ENCODE results near the gene DUS2.

Gene DUS2

DNA sequence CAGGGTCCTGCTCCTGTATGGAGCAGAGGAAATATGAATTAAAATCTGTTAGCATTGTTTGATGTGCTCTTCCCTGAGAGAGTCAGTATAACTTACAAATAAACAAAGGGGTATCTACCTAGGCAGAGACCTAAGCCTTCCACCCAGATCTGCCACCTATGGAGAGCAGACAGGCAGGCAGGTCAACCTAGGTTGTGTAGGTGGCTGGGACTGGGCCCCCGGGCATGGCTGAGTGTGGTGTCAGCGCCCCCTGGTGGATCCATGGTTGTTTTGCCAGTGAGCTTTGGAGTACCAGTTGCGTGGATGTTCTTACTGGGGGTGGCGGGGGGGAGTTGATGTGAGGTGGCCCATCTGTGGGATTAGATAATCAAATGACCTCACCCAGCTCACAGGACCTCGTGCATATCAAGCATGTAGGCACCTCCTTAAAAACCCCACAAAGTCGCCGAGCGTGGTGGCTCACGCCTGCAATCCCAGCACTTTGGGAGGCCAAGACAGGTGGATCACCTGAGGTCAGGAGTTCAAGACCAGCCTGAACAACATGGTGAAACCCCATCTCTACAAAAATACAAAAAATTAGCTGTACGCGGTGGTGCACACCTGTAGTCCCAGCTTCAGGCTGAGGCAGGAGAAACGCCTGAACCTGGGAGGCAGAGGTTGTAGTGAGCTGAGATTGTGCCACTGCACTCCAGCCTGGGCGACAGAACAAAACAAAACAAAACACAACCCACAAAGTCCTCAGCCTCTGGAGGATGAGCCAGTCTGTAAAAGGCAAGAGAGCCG, 17.6 kb downstream of the DUS2 start:
- no peak overlapping the region for H3K4me3 ChIP-seq (ENCODE audit: low read depth, low read length)

DNA sequence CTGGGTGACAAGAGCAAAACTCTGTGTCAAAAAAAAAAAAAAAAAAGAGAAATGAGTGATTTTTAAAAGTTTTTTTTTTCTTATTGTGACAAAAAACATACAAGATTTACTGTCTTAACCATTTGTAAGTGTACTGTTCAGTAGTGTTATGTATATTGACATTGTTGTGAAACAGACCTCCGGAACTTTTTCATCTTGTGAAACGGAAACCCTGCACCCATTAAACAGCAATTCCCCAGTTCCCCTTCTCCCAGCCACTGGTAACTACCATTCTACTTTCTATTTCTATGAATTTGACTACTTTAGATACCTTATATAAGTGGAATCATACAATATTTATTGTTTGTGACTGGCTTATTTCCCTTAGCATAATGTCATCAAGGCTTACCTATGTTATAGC, 18.7 kb downstream of the DUS2 start:
- no peak overlapping the region for H3K4me3 ChIP-seq (ENCODE audit: low read depth, low read length)

DNA sequence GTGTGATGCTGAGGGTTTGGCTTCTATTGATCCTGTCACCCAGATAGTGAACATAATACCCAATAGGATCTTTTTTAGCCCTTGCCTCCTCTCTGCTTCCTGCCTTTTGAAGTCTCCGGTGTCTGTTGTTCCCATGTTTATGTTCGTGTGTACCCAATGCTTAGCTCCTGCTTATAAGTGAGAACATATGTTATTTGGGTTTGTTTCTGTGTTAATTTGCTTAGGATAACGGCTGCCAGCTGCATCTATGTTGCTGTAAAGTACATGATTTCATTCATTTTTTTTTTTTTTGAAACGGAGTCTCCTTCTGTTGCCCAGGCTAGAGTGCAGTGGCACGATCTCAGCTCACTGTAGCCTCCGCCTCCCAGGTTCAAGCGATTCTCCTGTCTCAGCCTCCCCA, 23.0 kb downstream of the DUS2 start:
- no peak overlapping the region for H3K4me3 ChIP-seq (ENCODE audit: low read depth, low read length)

DNA sequence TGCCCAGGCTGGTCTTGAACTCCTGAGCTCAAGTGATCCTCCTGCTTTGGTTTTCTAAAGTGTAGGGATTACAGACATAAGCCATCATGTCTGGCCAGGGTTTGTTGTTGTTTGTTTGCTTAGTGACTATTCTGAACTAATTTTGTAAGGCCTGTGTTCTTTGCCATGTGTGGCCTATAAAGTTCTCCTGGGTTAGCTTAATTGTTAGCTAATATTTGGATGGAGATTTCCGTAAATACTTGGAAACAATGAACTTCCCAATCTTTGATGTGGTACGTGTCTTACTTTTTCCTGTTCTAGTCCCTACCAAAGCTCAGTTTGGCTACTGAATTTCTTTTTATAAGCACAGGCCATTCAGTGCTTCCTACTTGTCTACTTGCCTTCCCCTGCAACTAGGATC, 24.9 kb downstream of the DUS2 start:
- H3K4me3 ChIP-seq (ENCODE audit: low read depth, low read length) = no peak overlapping the region

DNA sequence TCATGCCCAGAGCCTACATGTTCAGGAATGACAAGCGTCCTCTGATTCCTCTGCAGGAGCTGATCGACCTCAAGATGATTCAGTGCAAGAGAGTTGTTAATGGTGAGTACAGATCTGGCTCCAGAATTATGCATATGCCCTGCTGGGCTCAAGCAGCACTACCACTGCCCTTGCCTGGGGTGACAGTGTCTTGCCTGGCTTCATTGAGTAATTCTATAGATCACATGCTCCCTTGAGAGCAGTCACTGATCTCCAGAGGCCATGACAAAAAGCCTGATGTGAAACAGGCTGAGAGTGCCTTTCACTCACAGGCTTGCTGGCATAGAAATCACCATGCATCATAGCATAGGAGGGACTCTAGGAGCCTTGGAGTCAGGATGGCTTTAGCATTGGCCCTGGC, 26.4 kb downstream of the DUS2 start:
- H3K4me3 ChIP-seq (ENCODE audit: low read depth, low read length) = no peak overlapping the region

DNA sequence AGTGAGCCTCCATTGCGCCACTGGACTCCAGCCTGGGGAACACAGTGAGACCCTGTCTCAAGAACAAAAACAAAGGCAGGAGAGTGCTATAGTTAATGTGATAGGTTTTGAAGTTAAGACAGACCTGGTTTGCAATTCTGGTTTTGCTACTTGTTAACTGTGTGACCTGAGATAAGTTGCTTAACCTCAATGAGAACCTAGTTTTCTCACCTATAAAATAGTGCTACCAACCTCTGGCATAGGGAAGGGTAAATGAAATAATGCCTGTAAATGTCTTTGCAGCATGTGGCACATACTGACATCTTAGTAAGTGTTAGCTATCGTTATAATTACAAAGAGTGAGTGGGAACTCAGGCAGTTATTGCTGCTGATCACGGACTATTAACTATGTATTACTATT, 32.3 kb downstream of the DUS2 start:
- H3K4me3 ChIP-seq (ENCODE audit: low read depth, low read length) = no peak overlapping the region

DNA sequence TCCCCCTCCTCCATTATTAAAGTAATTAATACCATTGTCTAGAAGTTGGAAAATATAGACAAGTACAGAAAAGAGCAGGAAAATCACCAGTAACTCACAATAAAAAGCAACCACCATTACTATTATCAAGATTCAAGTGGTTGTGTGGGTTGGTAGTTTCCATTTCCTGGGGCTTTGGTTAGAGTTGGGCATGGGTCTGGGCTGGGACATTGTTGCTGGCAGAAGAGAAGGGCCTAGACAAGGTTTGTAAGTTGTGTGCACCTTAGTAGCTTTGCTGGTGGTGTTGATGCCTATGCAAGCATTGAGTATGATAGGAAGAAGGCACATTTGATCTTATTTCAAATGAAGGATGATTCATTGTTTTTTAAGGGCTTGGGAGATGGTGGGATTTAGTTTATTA, 36.7 kb downstream of the DUS2 start:
- H3K4me3 ChIP-seq (ENCODE audit: low read depth, low read length) = no peak overlapping the region

DNA sequence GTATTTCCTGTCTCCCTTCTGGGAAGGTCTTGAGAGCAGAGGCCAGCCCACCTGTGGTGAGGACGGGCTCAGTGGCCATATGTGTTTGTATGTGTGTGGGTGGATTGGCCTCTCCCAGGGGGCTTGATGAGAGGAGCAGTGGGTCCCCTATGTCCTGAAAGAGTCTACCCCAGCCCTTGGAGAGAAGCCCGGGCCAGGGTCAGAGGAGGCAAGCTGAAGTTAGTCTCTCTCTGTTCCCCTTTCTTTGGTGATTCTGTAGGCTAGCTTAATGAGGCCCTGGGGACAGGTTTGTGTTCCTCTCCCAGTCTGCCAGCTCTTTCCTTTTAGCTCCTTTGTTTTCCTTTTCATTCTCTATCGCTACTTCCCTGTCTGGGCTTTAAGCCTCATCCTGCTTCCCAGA, 38.3 kb downstream of the DUS2 start:
- no peak overlapping the region for H3K4me3 ChIP-seq (ENCODE audit: low read depth, low read length)

DNA sequence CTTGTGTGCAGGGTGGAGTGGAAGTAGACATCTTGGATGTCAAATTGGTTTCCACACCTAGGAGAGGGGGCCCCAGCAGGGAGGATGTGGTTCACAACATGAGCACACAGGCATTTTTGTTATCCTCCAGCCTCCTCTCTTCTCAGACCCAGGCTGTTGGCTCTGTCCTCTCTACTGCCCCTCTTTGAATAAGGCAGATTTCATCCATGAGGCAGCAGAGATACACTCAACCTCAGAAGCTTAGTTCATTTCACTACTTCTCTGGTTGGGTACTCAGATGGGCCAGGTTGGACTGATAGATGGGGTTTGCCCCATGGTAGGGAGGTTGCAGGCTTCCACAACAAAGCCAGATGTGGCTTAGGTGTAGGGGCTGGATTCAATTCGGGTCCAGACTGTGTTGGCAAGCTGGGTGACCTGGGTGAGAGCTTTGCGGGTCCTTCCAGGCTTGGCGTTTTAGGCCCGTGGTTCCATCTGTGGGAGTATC, 39.9 kb downstream of the DUS2 start:
- H3K4me3 ChIP-seq (ENCODE audit: low read depth, low read length) = no peak overlapping the region

DNA sequence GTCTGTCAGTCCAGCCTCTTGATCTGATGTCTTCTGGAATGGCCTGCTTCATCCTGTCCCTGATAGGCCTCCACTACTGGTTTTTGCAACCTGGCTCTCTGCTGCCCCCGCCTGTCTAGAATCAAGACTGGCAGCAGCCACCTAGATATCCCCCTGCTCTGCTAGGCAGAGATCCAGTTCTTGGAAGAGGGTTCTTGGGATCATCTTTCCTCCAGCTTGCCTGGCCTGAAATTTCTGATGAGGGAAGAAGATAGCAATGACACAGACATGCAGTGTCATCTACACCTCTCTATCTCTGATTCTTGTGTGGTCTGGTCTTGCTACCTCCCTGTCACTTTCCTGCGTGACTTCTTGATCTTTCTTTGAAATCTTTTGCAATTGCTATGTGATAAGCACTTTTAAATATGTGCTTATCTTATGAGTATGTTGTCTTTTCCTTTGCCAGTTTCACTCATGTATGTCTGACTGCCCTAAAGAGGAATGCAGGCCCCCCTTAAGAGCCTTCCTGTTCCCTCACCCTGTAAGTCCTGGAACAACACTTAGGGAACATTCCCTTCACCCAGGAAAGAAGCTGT, 41.8 kb downstream of the DUS2 start:
- H3K4me3 ChIP-seq (ENCODE audit: low read depth, low read length) = no peak overlapping the region

DNA sequence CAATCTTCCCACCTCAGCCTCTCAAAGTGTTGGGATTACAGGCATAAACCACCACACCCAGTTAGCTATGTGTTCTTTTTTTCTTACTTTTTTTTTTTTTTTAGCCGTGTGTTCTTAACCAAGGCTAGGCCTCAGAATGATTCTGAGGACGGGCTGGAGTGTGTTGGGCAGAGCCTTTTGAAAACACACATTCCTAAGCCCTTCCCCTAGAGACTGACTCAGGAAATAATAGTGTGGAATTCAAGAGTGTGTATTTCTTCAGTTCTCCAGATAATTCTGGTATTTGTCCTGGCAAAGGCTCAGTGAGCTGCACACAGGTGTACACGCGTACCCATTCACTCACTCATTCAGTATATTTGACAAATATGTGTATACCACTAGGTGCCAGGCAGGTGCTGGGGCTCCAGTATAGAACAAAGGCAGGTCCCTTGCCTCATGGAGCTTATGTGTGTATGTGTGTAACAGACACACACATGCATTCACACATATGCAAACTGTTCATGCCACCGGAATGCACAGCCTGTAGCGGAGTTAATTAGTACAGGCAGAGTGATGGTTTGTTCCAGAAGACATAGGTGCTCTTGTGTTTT, 42.7 kb downstream of the DUS2 start:
- H3K4me3 ChIP-seq (ENCODE audit: low read depth, low read length) = no peak overlapping the region

DNA sequence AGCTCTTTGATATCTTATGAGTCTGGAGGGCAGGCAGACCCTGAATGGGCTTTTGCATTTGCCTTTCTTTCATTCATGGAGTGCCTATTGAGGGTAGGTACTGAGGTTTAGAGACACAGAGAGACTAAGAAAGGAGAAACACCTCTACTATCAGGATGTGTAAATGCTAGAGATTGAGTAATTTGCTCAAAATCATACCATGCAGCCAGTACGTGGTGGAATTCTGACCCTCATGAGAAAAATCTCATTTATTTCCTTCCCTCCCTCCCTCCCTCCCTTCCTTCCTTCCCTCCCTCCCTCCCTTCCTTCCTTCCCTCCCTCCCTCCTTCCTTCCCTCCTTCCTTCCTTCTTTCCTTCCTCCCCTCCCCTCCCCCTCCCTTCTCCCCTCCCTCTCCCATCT, 43.7 kb downstream of the DUS2 start:
- no peak overlapping the region for H3K4me3 ChIP-seq (ENCODE audit: low read depth, low read length)

DNA sequence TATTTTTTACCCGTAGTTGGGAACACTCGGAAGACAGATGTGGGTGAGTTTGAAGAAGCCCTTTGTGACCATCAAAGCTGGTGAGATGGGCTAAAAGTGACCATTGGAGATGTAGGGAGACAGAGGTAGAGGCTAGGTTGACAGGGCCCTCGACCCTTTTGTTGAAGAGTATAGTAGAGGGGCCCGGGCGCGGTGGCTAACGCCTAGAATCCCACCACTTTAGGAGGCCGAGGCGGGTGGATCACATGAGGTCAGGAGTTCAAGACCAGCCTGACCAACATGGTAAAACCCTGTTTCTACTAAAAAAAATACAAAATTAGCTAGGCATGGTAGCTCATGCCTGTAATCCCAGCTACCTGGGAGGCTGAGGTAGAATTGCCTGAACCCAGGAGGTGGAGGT, 45.8 kb downstream of the DUS2 start:
- H3K4me3 ChIP-seq (ENCODE audit: low read depth, low read length) = no peak overlapping the region

DNA sequence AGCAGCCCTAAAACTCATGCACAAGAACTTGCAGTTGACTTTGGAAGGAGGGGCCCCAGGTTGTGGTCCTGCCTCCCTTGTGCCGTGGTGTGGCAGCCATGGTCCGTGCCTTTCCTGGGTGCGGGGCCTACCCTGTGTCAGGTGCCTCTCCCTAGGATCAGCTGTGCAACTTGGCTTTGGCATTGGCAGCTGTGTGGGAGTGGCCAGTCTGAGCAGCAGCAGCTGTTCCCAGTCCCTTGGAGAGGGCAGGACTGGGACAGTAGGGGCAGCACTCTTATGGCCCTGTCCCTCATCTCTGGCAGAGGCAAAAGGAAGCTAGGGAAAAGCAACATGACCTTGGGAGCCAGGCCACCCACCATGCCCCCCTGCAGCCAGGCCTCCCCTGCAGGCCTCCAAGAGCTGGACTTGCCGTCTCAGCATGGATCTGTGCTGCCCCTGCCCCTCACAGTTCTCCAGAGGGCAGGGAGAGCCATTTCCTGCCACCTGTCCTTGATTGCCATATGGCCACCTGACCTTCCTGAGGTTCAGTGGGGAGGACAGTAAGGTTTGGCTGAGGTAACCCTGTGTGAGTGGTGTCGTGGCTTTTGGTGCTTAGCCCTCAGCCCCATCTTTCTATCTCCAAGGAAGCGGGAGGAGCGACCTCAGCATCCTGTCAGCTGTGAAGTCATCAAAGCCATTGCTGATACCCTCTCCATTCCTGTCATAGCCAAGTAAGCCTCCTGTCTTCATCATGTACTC, 46.6 kb downstream of the DUS2 start:
- H3K4me3 ChIP-seq (ENCODE audit: low read depth, low read length) = no peak overlapping the region

DNA sequence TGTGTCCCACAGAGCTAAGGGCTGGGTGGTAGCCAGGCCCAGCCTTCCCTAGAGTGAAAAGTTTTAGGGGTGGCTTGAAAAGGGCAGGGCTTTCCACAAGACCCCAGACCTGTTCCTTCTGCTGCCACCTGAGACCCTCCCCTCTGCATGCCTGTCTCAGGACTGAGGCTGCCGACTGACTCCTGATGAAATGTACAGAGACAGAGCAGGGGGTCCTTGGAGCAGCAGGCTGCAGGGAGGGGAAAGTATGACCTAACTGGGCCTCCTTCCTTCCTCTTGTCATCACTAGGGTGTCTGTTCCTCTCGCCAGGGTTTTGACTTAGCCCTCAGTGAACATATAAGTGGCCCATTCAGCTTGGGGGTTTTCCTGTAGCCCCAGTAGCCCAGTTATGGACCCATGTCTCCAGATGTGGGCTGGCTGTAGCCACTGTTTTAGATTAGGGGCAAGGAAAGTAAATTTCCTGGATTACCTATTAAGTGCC, 47.2 kb downstream of the DUS2 start:
- H3K4me3 ChIP-seq (ENCODE audit: low read depth, low read length) = no peak overlapping the region

DNA sequence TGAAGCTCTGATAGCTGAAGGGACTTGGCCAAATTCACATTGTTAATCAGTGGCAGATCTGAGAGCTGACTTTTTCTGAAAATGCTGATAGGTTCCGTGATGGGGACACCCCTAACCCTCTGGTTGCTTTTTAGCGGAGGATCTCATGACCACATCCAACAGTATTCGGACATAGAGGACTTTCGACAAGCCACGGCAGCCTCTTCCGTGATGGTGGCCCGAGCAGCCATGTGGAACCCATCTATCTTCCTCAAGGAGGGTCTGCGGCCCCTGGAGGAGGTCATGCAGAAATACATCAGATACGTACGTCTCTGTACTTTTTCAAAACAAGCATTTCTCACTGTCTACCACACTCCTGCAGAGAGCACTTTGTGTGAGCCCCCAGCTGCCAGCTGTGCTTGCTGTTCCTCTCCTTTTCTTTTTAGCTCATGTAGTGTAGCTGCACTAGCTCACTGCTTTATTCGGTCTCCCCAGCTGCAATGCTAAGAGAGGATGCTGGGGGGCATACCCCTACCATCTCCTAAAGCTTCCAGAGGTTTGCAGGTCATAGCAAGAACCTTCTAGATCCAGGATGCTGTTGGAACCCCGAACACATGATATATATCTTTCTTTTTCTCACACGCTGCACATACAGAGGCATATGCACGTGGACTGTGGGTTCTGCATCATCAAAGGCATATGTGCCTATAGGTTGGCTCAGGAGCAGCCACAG, 47.9 kb downstream of the DUS2 start:
- H3K4me3 ChIP-seq (ENCODE audit: low read depth, low read length) = no peak overlapping the region

DNA sequence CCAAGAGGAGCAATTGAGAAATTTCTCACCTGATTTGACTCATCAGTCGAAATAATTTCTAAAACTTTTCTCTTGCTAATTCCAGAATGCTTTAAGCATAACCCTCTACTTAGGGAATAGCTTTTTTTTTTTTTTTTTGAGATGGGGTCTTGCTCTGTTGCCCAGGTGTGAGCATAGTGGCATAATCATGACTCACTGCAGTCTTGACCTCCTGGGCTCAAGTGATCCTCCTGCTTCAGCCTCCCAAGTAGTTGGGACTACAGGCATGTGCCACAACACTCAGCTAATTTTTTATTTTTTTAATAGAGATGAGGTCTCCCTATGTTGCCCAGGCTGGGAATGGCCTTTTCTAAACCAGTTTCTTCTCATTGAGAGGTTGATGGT, 48.4 kb downstream of the DUS2 start:
- H3K4me3 ChIP-seq (ENCODE audit: low read depth, low read length) = no peak overlapping the region

DNA sequence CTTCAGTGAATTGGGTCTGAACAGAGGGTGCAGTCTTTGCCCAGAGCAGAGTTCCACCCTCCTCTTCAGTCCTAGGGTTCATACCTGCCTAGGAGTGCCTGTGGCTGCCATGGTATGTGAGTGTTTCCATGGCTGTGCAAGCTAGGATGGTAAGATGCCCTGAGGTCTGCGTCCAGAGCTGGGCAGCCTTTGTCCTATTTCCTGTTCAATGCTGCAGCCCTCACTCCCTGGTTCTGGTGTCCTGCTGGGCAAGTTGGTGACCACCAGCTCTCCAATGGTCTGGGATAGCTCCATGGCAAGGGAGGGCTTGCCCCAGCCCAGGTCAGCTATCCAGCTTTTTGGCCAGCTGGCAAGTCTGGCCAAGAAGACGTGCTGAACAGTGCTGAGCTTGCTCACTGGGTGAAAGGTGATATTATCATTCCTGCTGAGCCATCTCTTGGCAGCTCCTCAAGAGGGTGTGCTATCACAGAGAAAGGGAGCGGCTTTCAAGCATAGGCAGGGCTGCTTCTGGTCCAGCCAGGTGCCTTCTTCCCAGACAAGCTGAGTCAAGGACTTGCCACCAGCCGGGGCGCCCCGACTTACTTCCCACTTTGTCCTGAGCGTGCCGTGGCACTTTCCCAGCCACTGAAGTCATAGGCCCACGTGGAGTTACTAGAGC, 49.1 kb downstream of the DUS2 start:
- no peak overlapping the region for H3K4me3 ChIP-seq (ENCODE audit: low read depth, low read length)

DNA sequence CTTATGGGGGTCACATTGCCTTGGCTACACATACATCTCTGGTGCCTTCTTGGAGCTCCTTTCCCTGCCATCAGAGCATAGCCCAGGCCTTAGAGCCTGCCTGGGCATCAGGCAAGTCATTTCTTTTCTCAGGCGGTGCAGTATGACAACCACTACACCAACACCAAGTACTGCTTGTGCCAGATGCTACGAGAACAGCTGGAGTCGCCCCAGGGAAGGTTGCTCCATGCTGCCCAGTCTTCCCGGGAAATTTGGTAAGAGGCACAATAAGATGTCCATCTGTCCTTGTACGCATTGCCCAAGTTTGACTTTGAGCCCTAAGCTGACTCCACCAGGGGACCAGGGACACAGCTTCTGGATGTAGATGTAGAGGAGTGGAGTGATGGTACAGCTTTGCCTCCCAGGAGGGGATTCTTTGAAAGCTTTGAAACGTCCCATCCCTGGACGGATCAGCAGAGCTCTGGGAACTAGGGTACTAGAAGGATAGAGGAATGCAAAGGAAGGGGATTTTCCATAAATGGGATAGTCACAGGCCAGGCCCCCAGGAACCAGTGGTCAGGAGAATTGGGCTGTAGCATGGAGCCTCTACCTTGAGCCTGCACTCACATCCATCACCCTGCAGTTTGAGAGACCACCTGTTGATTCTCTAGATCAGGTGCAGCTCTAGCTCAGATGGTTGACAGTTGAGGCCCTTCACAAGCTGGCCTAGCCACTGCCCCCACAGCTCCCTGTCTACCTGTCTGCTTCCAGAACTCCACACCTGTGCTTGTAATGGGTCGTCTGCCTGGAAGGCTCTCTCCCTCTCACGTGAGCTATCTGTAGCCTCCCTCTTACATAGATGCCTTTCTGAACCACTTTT, 51.0 kb downstream of the DUS2 start:
- no peak overlapping the region for H3K4me3 ChIP-seq (ENCODE audit: low read depth, low read length)

Data from iPS-11a (cell line).